ENCODE results near the gene ABCA5.
"Not testable (repeated sequence)": the region's sequence is repeated elsewhere in the genome, so short reads cannot be mapped to it uniquely, and the experiment has no call there.

ABCA5 gene

GRCh38 chr17:69218986-69219385, 107.9 kb downstream of the ABCA5 start:
- Histone ChIP-seq H3K27me3 (replicated peaks in 2 of 5; ENCODE audit: control insufficient read depth in 4 of 5, insufficient read depth in 5 of 5, low read length in 4 of 5) (no peaks in the 10 kb centered on the region), H3K27ac (ENCODE audit: insufficient read depth in 1 of 2, low read depth in 1 of 2, low read length in 2 of 2, poor library complexity in 1 of 2, severe bottlenecking in 2 of 2) (no peak overlapping the region), H3K4me3 (ENCODE audit: control insufficient read depth in 1 of 7, extremely low read depth in 1 of 7, insufficient read depth in 4 of 7, low read depth in 2 of 7, low read length in 6 of 7) (no peak overlapping the region), H3K4me1 (ENCODE audit: control extremely low read depth in 1 of 4, control insufficient read depth in 4 of 4, insufficient read depth in 4 of 4, low read length in 3 of 4) (peaks cover 0 to 14% (median 5%) of the 10 kb centered on the region in 4 experiments), H3K9me3 (ENCODE audit: control extremely low read depth in 1 of 5, control insufficient read depth in 4 of 5, insufficient read depth in 2 of 5, low read depth in 1 of 5, low read length in 4 of 5) (no peaks in the 10 kb centered on the region), H3K36me3 (ENCODE audit: control insufficient read depth in 4 of 4, insufficient read depth in 4 of 4, low read length in 3 of 4) (no peaks in the 10 kb centered on the region)
- no peak for DNase-seq
- no CpG with 5 or more reads among the region's 3 CpGs for WGBS (ENCODE audit: insufficient coverage)
- ChIA-PET POLR2A (no interaction called here), CTCF (no interaction called here)

- 98% methylated on average over 6 of the region's 9 CpGs for WGBS (ENCODE audit: insufficient coverage)
- H3K4me3 ChIP-seq (ENCODE audit: control insufficient read depth in 1 of 7, extremely low read depth in 1 of 7, insufficient read depth in 4 of 7, low read depth in 2 of 7, low read length in 6 of 7) = no peak overlapping the region
- ChIA-PET POLR2A (no interaction called here), CTCF (interaction anchor here (0.6 to 0.9 kb wide), 2 partner anchors 136 to 289 kb away, joined by 3 read pairs; no protein-coding TSS in a partner anchor)
- no peaks in the 10 kb centered on the region for H3K36me3 ChIP-seq (ENCODE audit: control insufficient read depth in 4 of 4, insufficient read depth in 4 of 4, low read length in 3 of 4)
- no peak overlapping the region for H3K27ac ChIP-seq (ENCODE audit: insufficient read depth in 1 of 2, low read depth in 1 of 2, low read length in 2 of 2, poor library complexity in 1 of 2, severe bottlenecking in 2 of 2)
- no peaks in the 10 kb centered on the region for H3K27me3 ChIP-seq (replicated peaks in 2 of 5; ENCODE audit: control insufficient read depth in 4 of 5, insufficient read depth in 5 of 5, low read length in 4 of 5)
- DNase-seq = no peak
- peaks cover 0 to 11% (median 5%) of the 10 kb centered on the region in 5 experiments for H3K9me3 ChIP-seq (ENCODE audit: control extremely low read depth in 1 of 5, control insufficient read depth in 4 of 5, insufficient read depth in 2 of 5, low read depth in 1 of 5, low read length in 4 of 5)
- H3K4me1 ChIP-seq (ENCODE audit: control extremely low read depth in 1 of 4, control insufficient read depth in 4 of 4, insufficient read depth in 4 of 4, low read length in 3 of 4) = no peaks in the 10 kb centered on the region
Measured at GRCh38 chr17:69213059-69213813, 113.7 kb downstream of the ABCA5 start.

GRCh38 chr17:69208640-69209039, 118.3 kb downstream of the ABCA5 start:
- CTCF ChIA-PET = no interaction called here
- Histone ChIP-seq H3K4me1 (ENCODE audit: control extremely low read depth in 1 of 4, control insufficient read depth in 4 of 4, insufficient read depth in 4 of 4, low read length in 3 of 4) (peaks cover 0 to 4% (median 1%) of the 10 kb centered on the region in 4 experiments), H3K9me3 (ENCODE audit: control extremely low read depth in 1 of 5, control insufficient read depth in 4 of 5, insufficient read depth in 2 of 5, low read depth in 1 of 5, low read length in 4 of 5) (peaks cover 0 to 11% (median 5%) of the 10 kb centered on the region in 5 experiments), H3K27me3 (replicated peaks in 2 of 5; ENCODE audit: control insufficient read depth in 4 of 5, insufficient read depth in 5 of 5, low read length in 4 of 5) (no peaks in the 10 kb centered on the region), H3K36me3 (ENCODE audit: control insufficient read depth in 4 of 4, insufficient read depth in 4 of 4, low read length in 3 of 4) (no peaks in the 10 kb centered on the region), H3K27ac (ENCODE audit: insufficient read depth in 1 of 2, low read depth in 1 of 2, low read length in 2 of 2, poor library complexity in 1 of 2, severe bottlenecking in 2 of 2) (no peak overlapping the region), H3K4me3 (ENCODE audit: control insufficient read depth in 1 of 7, extremely low read depth in 1 of 7, insufficient read depth in 4 of 7, low read depth in 2 of 7, low read length in 6 of 7) (no peak overlapping the region)
- no peak for DNase-seq
- POLR2A ChIA-PET = no interaction called here
- 86% methylated on average over 1 of the region's 2 CpGs for WGBS (ENCODE audit: insufficient coverage)

- H3K4me3 ChIP-seq (ENCODE audit: control insufficient read depth in 1 of 7, extremely low read depth in 1 of 7, insufficient read depth in 4 of 7, low read depth in 2 of 7, low read length in 6 of 7) = no peak overlapping the region
- H3K4me1 ChIP-seq (ENCODE audit: control extremely low read depth in 1 of 4, control insufficient read depth in 4 of 4, insufficient read depth in 4 of 4, low read length in 3 of 4) = peaks cover 0 to 4% (median 1%) of the 10 kb centered on the region in 4 experiments
- H3K27ac ChIP-seq (ENCODE audit: insufficient read depth in 1 of 2, low read depth in 1 of 2, low read length in 2 of 2, poor library complexity in 1 of 2, severe bottlenecking in 2 of 2) = no peak overlapping the region
- H3K36me3 ChIP-seq (ENCODE audit: control insufficient read depth in 4 of 4, insufficient read depth in 4 of 4, low read length in 3 of 4) = no peaks in the 10 kb centered on the region
- POLR2A ChIA-PET = no interaction called here
- whole genome bisulfite sequencing (ENCODE audit: insufficient coverage) = no CpG with 5 or more reads among the region's 4 CpGs
- no peak for DNase-seq
- no peaks in the 10 kb centered on the region for H3K27me3 ChIP-seq (replicated peaks in 2 of 5; ENCODE audit: control insufficient read depth in 4 of 5, insufficient read depth in 5 of 5, low read length in 4 of 5)
- CTCF ChIA-PET = no interaction called here
- peaks cover 0 to 3% (median 0%) of the 10 kb centered on the region in 5 experiments for H3K9me3 ChIP-seq (ENCODE audit: control extremely low read depth in 1 of 5, control insufficient read depth in 4 of 5, insufficient read depth in 2 of 5, low read depth in 1 of 5, low read length in 4 of 5)
Measured at GRCh38 chr17:69207151-69207550, 119.8 kb downstream of the ABCA5 start.

- ChIA-PET POLR2A (no interaction called here), CTCF (no interaction called here)
- no peak for DNase-seq
- no peak overlapping the region for H3K27ac ChIP-seq (ENCODE audit: insufficient read depth in 1 of 2, low read depth in 1 of 2, low read length in 2 of 2, poor library complexity in 1 of 2, severe bottlenecking in 2 of 2)
- 98% methylated on average over 6 of the region's 6 CpGs for WGBS (ENCODE audit: insufficient coverage)
- no peak overlapping the region for H3K4me3 ChIP-seq (ENCODE audit: control insufficient read depth in 1 of 7, extremely low read depth in 1 of 7, insufficient read depth in 4 of 7, low read depth in 2 of 7, low read length in 6 of 7)
- H3K4me1 ChIP-seq (ENCODE audit: control extremely low read depth in 1 of 4, control insufficient read depth in 4 of 4, insufficient read depth in 4 of 4, low read length in 3 of 4) = no peaks in the 10 kb centered on the region
- H3K27me3 ChIP-seq (replicated peaks in 2 of 5; ENCODE audit: control insufficient read depth in 4 of 5, insufficient read depth in 5 of 5, low read length in 4 of 5) = no peaks in the 10 kb centered on the region
- no peaks in the 10 kb centered on the region for H3K36me3 ChIP-seq (ENCODE audit: control insufficient read depth in 4 of 4, insufficient read depth in 4 of 4, low read length in 3 of 4)
- H3K9me3 ChIP-seq (ENCODE audit: control extremely low read depth in 1 of 5, control insufficient read depth in 4 of 5, insufficient read depth in 2 of 5, low read depth in 1 of 5, low read length in 4 of 5) = no peaks in the 10 kb centered on the region
Measured at GRCh38 chr17:69198238-69198637, 128.7 kb downstream of the ABCA5 start.

GRCh38 chr17:69196105-69196653, 130.8 kb downstream of the ABCA5 start:
- 96% methylated on average over 23 of the region's 40 CpGs for WGBS (ENCODE audit: insufficient coverage)
- CTCF ChIA-PET; H3K27ac ChIP-seq (ENCODE audit: insufficient read depth in 1 of 2, low read depth in 1 of 2, low read length in 2 of 2, poor library complexity in 1 of 2, severe bottlenecking in 2 of 2); POLR2A ChIA-PET; H3K4me1 ChIP-seq (ENCODE audit: control extremely low read depth in 1 of 4, control insufficient read depth in 4 of 4, insufficient read depth in 4 of 4, low read length in 3 of 4); DNase-seq; H3K27me3 ChIP-seq (replicated peaks in 2 of 5; ENCODE audit: control insufficient read depth in 4 of 5, insufficient read depth in 5 of 5, low read length in 4 of 5); H3K9me3 ChIP-seq (ENCODE audit: control extremely low read depth in 1 of 5, control insufficient read depth in 4 of 5, insufficient read depth in 2 of 5, low read depth in 1 of 5, low read length in 4 of 5); H3K36me3 ChIP-seq (ENCODE audit: control insufficient read depth in 4 of 4, insufficient read depth in 4 of 4, low read length in 3 of 4); H3K4me3 ChIP-seq (ENCODE audit: control insufficient read depth in 1 of 7, extremely low read depth in 1 of 7, insufficient read depth in 4 of 7, low read depth in 2 of 7, low read length in 6 of 7): not testable (repeated sequence)

Data from common myeloid progenitor, CD34-positive (primary cell).